IPS-20b (cell line): ENCODE results near the gene IVD.

Source experiments
- H3K27ac ChIP-seq: one replicate; pipeline ENCODE4 v1.5.1; 2013; ENCODE audit warnings: low read length
- H3K27me3 ChIP-seq: 2 replicates; pipeline ENCODE4 v1.6.1; 2013; ENCODE audit warnings: mild to moderate bottlenecking, low read length, inconsistent platforms; ENCODE audit not compliant: insufficient read depth
- H3K36me3 ChIP-seq: 2 replicates; pipeline ENCODE4 v1.6.1; 2013; ENCODE audit warnings: low read depth, mild to moderate bottlenecking, inconsistent platforms, low read length, moderate library complexity; ENCODE audit not compliant: insufficient read depth
- H3K4me1 ChIP-seq: 2 replicates; pipeline ENCODE4 v1.6.1; 2013; ENCODE audit warnings: mild to moderate bottlenecking, control low read depth, inconsistent platforms, low read length, moderate library complexity; ENCODE audit not compliant: insufficient read depth
- H3K4me3 ChIP-seq: 2 replicates; pipeline ENCODE4 v1.5.1; 2013; ENCODE audit warnings: mild to moderate bottlenecking, low read length, inconsistent platforms
- H3K9ac ChIP-seq: 2 replicates; pipeline ENCODE4 v1.6.1; 2013; ENCODE audit warnings: low read depth, mild to moderate bottlenecking, inconsistent platforms, low read length, moderate library complexity
- H3K9me3 ChIP-seq: 2 replicates; pipeline ENCODE4 v1.6.1; 2013; ENCODE audit warnings: mild to moderate bottlenecking, low read depth, low read length, inconsistent platforms; ENCODE audit not compliant: insufficient read depth

IVD gene

GRCh38 chr15:40398413-40398873 lies 7.2 kb upstream of the IVD start:
- no peak overlapping the region for H3K27ac ChIP-seq
- no peaks in the 10 kb centered on the region for H3K4me1 ChIP-seq
- H3K9me3 ChIP-seq = no peaks in the 10 kb centered on the region
- H3K36me3 ChIP-seq = peaks cover 19% of the 10 kb centered on the region
- H3K27me3 ChIP-seq = no peaks in the 10 kb centered on the region
- H3K4me3 ChIP-seq = no peak overlapping the region
- H3K9ac ChIP-seq = no peak overlapping the region

GRCh38 chr15:40399370-40399769 lies 6.2 kb upstream of the IVD start:
- Histone ChIP-seq H3K27me3 (no peaks in the 10 kb centered on the region), H3K9me3 (no peaks in the 10 kb centered on the region), H3K36me3 (peaks cover 10% of the 10 kb centered on the region; the same call in 1 of the 2 replicates), H3K9ac (no peak overlapping the region), H3K4me1 (no peaks in the 10 kb centered on the region), H3K4me3 (no peak overlapping the region), H3K27ac (no peak overlapping the region)

- H3K4me1 ChIP-seq = peaks cover 6% of the 10 kb centered on the region; the same call in 1 of the 2 replicates
- H3K9ac ChIP-seq = no peak overlapping the region
- no peak overlapping the region; the same call in 1 of the 2 replicates for H3K4me3 ChIP-seq
- H3K36me3 ChIP-seq = peaks cover 52% of the 10 kb centered on the region
- no peaks in the 10 kb centered on the region for H3K27me3 ChIP-seq
- H3K27ac ChIP-seq = no peak overlapping the region
- H3K9me3 ChIP-seq = no peaks in the 10 kb centered on the region
Measured at GRCh38 chr15:40407330-40407990, 1.9 kb downstream of the IVD start.

GRCh38 chr15:40409366-40409765 lies 3.8 kb downstream of the IVD start:
- peaks cover 71% of the 10 kb centered on the region for H3K36me3 ChIP-seq
- no peaks in the 10 kb centered on the region for H3K27me3 ChIP-seq
- no peaks in the 10 kb centered on the region for H3K9me3 ChIP-seq
- no peak overlapping the region for H3K9ac ChIP-seq
- no peak overlapping the region for H3K4me3 ChIP-seq
- H3K27ac ChIP-seq = no peak overlapping the region
- peaks cover 6% of the 10 kb centered on the region; the same call in 1 of the 2 replicates for H3K4me1 ChIP-seq

- Histone ChIP-seq H3K36me3 (peaks cover 82% of the 10 kb centered on the region), H3K27ac (no peak overlapping the region), H3K4me3 (no peak overlapping the region), H3K9ac (no peak overlapping the region), H3K27me3 (no peaks in the 10 kb centered on the region), H3K9me3 (no peaks in the 10 kb centered on the region), H3K4me1 (peaks cover 4% of the 10 kb centered on the region; the same call in 1 of the 2 replicates)
Measured at GRCh38 chr15:40410476-40410875, 4.9 kb downstream of the IVD start.

GRCh38 chr15:40412095-40412759 lies 6.6 kb downstream of the IVD start:
- Histone ChIP-seq H3K4me3 (no peak overlapping the region), H3K27me3 (no peaks in the 10 kb centered on the region), H3K4me1 (no peaks in the 10 kb centered on the region), H3K27ac (no peak overlapping the region), H3K9me3 (no peaks in the 10 kb centered on the region), H3K9ac (no peak overlapping the region), H3K36me3 (peaks cover 97% of the 10 kb centered on the region)

- H3K9ac ChIP-seq = no peak overlapping the region
- peaks cover 98% of the 10 kb centered on the region for H3K36me3 ChIP-seq
- no peaks in the 10 kb centered on the region for H3K27me3 ChIP-seq
Measured at GRCh38 chr15:40413036-40413435, 7.4 kb downstream of the IVD start.

GRCh38 chr15:40414816-40415215 lies 9.2 kb downstream of the IVD start:
- Histone ChIP-seq H3K4me3 (no peak overlapping the region), H3K9me3 (no peaks in the 10 kb centered on the region), H3K36me3 (peaks cover 91% of the 10 kb centered on the region)

More at GRCh38 chr15:40413036-40413435, 7.4 kb downstream of the IVD start:
- Histone ChIP-seq H3K27ac (no peak overlapping the region), H3K4me3 (no peak overlapping the region), H3K4me1 (no peaks in the 10 kb centered on the region), H3K9me3 (no peaks in the 10 kb centered on the region)

GRCh38 chr15:40415226-40415625 lies 9.6 kb downstream of the IVD start:
- Histone ChIP-seq H3K4me1 (no peaks in the 10 kb centered on the region), H3K4me3 (no peak overlapping the region), H3K27me3 (no peaks in the 10 kb centered on the region), H3K9ac (no peak overlapping the region), H3K27ac (no peak overlapping the region), H3K36me3 (peaks cover 87% of the 10 kb centered on the region), H3K9me3 (no peaks in the 10 kb centered on the region)

More at GRCh38 chr15:40414816-40415215, 9.2 kb downstream of the IVD start:
- no peak overlapping the region for H3K9ac ChIP-seq
- H3K27me3 ChIP-seq = no peaks in the 10 kb centered on the region
- H3K27ac ChIP-seq = no peak overlapping the region
- H3K4me1 ChIP-seq = no peaks in the 10 kb centered on the region

- H3K36me3 ChIP-seq = peaks cover 79% of the 10 kb centered on the region
- H3K9me3 ChIP-seq = no peaks in the 10 kb centered on the region
- no peaks in the 10 kb centered on the region for H3K4me1 ChIP-seq
- no peak overlapping the region for H3K4me3 ChIP-seq
- no peak overlapping the region for H3K9ac ChIP-seq
- peaks cover 1% of the 10 kb centered on the region; the same call in 1 of the 2 replicates for H3K27me3 ChIP-seq
- H3K27ac ChIP-seq = no peak overlapping the region
Measured at GRCh38 chr15:40416056-40416455, 10.5 kb downstream of the IVD start.

- Histone ChIP-seq H3K9me3 (no peaks in the 10 kb centered on the region), H3K27me3 (peaks cover 12% of the 10 kb centered on the region; the same call in 1 of the 2 replicates), H3K36me3 (peaks cover 58% of the 10 kb centered on the region), H3K4me1 (no peaks in the 10 kb centered on the region), H3K9ac (no peak overlapping the region), H3K27ac (no peak overlapping the region), H3K4me3 (no peak overlapping the region)
Measured at GRCh38 chr15:40418126-40418525, 12.5 kb downstream of the IVD start.
